PC-3 (cell line): ENCODE results near the gene AGER.

Source experiments
- EZH2 ChIP-seq: fragments of 300-600 bp; sonication (generic); IDR thresholded peaks from one replicate; pipeline ENCODE4 v1.6.1; 2017; ENCODE audit warnings: antibody characterized with exemption, mild to moderate bottlenecking, low read length; ENCODE audit not compliant: unreplicated experiment
- EZH2phosphoT487 ChIP-seq: fragments of 300-600 bp; sonication (generic); IDR thresholded peaks from 2 replicates; pipeline ENCODE4 v1.6.1; 2018; ENCODE audit warnings: mild to moderate bottlenecking, antibody characterized with exemption, low read length, borderline replicate concordance

- TF ChIP-seq EZH2 (no peak), EZH2phosphoT487 (no peak)
Observed at GRCh38 chr6:32163559-32164258, 20.3 kb downstream of the AGER start.
